ENCODE data around the gene ID3. TPM values are rescaled to one million over a fixed set of nuclear protein-coding genes. Genes with fewer than 3 reads are reported as not detected.
"Not testable (repeated sequence)": the region's sequence is repeated elsewhere in the genome, so short reads cannot be mapped to it uniquely, and the experiment has no call there.

ID3 gene
- total RNA-seq, 4 donors from 2014 or later = 91.1 to 194 (median 149) TPM

DNA sequence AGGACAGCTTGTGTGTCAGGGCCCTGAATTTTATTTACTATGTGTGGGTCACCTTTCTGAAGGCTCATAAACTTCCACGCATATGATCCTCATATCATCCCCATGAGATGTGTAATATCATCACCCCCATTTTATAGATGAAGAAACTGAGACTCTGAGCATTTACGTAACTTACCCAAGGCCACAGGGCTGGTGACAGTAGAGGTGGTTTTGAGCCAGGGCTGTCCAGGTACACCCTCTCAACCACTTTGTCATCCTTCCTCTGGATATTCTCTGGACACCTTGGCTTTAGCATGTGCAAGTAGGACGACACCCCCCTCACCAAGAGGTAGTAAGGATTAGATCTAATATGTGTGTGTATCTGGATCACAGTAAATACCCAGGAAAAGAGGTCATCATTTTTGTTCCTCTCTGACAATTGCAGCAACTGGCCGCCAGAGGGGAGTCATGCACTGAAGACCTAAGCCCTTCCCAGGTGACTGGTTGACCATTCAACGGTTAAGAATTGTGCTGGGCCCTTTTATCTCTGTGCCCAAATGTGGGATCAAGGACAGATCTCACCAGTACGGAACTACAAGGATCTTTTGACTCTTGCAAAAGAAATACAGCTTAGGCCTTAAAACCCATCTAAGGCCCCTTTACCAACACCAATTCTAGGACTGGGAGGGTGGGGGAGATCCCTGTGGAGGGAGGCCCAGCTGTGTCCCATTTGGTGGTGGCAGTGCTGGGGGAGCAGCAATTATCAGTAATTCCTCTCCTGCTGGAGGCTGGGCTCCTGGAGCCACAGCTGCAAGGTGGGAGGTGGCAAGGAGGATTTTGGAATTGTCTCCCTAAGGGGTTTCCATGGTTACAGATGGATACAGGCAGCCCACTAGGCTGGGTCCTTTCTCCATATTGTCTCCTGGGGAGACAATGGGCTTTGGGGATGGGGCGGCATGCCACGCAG lies 14.6 kb downstream of the ID3 start:
- peaks cover 11% of the 10 kb centered on the region for H3K4me1 ChIP-seq
- no peaks in the 10 kb centered on the region for H3K9me3 ChIP-seq
- no peaks in the 10 kb centered on the region for H3K27me3 ChIP-seq
- no peak overlapping the region for H3K27ac ChIP-seq
- DNase-seq (ENCODE audit: low spot score in 2 of 2) = peak in 1 of 2 donors; percentile 85
- TF ChIP-seq POLR2A (IDR thresholded peaks at IDR 0.05) = no peak
- TF ChIP-seq, protein P1, sequence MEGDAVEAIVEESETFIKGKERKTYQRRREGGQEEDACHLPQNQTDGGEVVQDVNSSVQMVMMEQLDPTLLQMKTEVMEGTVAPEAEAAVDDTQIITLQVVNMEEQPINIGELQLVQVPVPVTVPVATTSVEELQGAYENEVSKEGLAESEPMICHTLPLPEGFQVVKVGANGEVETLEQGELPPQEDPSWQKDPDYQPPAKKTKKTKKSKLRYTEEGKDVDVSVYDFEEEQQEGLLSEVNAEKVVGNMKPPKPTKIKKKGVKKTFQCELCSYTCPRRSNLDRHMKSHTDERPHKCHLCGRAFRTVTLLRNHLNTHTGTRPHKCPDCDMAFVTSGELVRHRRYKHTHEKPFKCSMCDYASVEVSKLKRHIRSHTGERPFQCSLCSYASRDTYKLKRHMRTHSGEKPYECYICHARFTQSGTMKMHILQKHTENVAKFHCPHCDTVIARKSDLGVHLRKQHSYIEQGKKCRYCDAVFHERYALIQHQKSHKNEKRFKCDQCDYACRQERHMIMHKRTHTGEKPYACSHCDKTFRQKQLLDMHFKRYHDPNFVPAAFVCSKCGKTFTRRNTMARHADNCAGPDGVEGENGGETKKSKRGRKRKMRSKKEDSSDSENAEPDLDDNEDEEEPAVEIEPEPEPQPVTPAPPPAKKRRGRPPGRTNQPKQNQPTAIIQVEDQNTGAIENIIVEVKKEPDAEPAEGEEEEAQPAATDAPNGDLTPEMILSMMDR (IDR thresholded peaks at IDR 0.05) = peak; percentile 86 to 99
- no peak overlapping the region for H3K4me3 ChIP-seq
- WGBS = 39% methylated on average over 8 of the region's 8 CpGs
- H3K36me3 ChIP-seq = no peaks in the 10 kb centered on the region

DNA sequence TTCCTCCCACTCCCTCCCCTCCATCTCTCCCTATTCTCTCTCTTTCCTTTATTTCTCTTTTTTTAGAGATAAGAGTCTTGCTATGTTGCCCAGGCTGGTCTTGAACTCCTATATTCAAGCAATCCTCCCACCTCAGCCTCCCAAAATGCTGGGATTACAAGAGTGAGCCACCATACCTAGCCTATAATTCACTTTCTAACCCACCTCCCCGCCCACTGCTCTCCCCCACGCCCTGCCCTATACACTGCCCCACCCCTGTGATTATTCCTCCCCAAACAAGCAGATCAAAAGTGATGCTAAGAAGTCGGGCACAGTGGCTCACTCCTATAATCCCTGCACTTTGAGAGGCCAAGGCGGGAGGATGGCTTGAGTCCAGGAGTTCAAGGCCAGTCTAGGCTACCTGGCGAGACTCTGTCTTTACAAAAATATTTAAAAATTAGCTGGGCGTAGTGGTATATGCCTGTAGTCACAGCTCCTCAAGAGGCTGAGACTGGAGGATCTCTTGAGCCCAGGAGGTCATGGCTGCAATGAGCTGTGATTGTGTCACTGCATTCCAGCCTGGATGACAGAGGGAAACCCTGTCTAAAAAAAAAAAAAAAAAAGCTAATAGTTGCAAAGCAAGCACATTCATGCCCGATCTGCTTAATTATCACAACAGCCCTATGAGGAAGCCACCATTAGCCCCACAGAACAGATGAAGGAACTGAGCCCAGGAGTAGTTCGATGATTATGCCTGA lies 15.4 kb downstream of the ID3 start:
- Histone ChIP-seq H3K4me3 (no peak overlapping the region), H3K27me3 (no peaks in the 10 kb centered on the region), H3K27ac (no peak overlapping the region), H3K4me1 (peaks cover 14% of the 10 kb centered on the region), H3K36me3 (no peaks in the 10 kb centered on the region), H3K9me3 (no peaks in the 10 kb centered on the region)
- DNase-seq (ENCODE audit: low spot score in 2 of 2) = no peak
- TF ChIP-seq, protein P1 (IDR thresholded peaks at IDR 0.05) = no peak
- TF ChIP-seq POLR2A (IDR thresholded peaks at IDR 0.05) (no peak), EP300 (IDR thresholded peaks at IDR 0.05) (no peak), POLR2AphosphoS5 (IDR thresholded peaks at IDR 0.05) (no peak)
- 54% methylated on average over 8 of the region's 8 CpGs for WGBS

DNA sequence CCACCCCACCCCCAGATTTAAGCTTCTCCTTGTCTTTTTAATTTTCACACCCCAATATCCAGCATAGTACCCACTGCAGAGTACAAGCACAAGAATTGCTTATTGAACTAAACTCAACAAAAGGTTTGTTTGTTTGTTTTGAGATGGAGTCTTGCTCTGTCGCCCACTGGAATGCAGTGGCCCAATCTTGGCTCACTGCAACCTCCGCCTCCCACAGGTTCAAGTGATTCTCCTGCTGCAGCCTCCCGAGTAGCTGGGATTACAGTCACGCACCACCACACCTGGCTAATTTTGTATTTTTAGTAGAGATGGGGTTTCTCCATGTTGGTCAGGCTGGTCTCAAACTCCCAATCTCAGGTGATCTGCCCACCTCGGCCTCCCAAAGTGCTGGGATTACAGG lies 16.4 kb downstream of the ID3 start:
- not testable (repeated sequence) for H3K4me1 ChIP-seq; H3K4me3 ChIP-seq; H3K9me3 ChIP-seq; H3K27ac ChIP-seq; H3K27me3 ChIP-seq; H3K36me3 ChIP-seq; DNase-seq (ENCODE audit: low spot score in 2 of 2)
- WGBS = 88% methylated on average over 5 of the region's 5 CpGs

DNA sequence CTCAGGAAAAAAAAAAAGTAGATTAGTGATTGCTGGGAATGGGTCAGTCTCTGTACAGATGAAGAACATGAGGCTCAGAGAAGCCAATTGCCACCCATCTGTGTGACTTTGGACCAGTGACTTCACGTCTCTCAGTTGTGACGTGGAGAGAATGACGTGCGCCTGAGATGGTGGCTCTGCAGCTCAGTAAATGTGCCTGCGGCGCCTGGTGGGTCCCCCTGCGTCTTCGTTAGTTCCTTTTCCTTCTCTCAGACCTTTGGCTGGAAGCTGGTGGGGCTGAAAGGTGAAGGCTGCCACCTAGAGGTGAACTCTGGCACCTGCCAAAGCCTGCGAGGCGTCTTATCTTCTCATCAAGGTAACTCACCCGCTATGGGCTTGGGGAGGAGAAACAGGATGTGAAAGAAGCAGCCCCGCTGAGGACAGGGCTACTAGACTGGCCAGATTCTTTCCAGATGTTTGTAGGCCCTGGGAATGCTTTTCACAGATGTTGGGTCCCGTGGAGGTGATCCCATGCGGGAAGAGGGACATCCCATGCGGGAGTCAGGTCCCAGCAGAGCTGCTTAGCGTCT lies 19.5 kb downstream of the ID3 start:
- TF ChIP-seq EP300 (IDR thresholded peaks at IDR 0.05) (no peak), POLR2A (IDR thresholded peaks at IDR 0.05) (no peak), POLR2AphosphoS5 (IDR thresholded peaks at IDR 0.05) (peak in 1 of 3 donors; percentile 3)
- TF ChIP-seq, protein P1 (IDR thresholded peaks at IDR 0.05) = peak; percentile 82 to 91
- H3K36me3 ChIP-seq = no peaks in the 10 kb centered on the region
- peak; percentile 92 to 94 for DNase-seq (ENCODE audit: low spot score in 2 of 2)
- no peaks in the 10 kb centered on the region for H3K9me3 ChIP-seq
- H3K27ac ChIP-seq = no peak overlapping the region
- H3K27me3 ChIP-seq = no peaks in the 10 kb centered on the region
- H3K4me3 ChIP-seq = no peak overlapping the region
- WGBS = 3% methylated on average over 16 of the region's 16 CpGs
- H3K4me1 ChIP-seq = peaks cover 10% of the 10 kb centered on the region

DNA sequence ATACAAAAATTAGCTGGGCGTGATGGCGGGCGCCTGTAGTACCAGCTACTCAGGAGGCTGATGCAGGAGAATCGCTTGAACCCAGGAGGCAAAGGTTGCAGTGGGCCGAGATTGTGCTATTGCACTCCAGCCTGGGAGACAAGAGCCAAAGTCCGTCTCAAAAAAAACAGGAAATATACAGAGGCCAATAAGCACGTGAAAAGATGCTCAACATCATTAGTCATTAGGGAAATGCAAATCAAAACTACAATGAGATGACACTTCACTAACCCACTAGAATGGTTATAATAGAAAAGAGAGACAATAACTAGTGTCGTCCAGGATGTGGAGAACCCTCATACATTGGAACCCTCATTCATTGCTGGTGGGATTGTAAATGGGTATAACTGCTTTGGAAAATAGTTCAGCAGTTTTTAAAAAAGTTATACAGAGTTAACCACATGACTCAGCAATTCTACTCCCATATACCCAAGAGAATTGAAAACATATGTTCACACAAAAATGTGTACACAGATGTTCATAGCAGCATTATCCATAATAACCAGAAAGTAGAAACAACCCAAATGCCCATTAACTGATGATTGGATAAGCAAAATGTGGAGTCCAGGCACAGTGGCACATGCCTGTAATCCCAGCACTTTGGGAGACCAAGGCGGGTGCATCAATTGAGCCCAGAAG lies 21.9 kb downstream of the ID3 start:
- H3K27ac ChIP-seq = no peak overlapping the region
- H3K4me1 ChIP-seq = peaks cover 31% of the 10 kb centered on the region
- 70% methylated on average over 9 of the region's 9 CpGs for WGBS
- no peak overlapping the region for H3K4me3 ChIP-seq
- TF ChIP-seq, protein P1 (IDR thresholded peaks at IDR 0.05) = no peak
- TF ChIP-seq POLR2AphosphoS5 (IDR thresholded peaks at IDR 0.05) = no peak
- no peak for TF ChIP-seq POLR2A (IDR thresholded peaks at IDR 0.05)
- TF ChIP-seq EP300 (IDR thresholded peaks at IDR 0.05) = no peak
- H3K36me3 ChIP-seq = no peaks in the 10 kb centered on the region
- DNase-seq (ENCODE audit: low spot score in 2 of 2) = no peak
- H3K9me3 ChIP-seq = no peaks in the 10 kb centered on the region
- no peaks in the 10 kb centered on the region for H3K27me3 ChIP-seq

All from suprapubic skin (tissue), 4 donors.